Stimulated activated naive CD8-positive, alpha-beta T cell treated with anti-CD3 and anti-CD28 coated beads, Interleukin-15, Interleukin-2, amounts not matched to agents 100 ng/mL and 50 ng/mL, for 24 hours (primary cell): Measurements from ENCODE around the gene SCN8A.

Experiments used
- H3K27ac Mint-ChIP-seq: one replicate; pipeline ENCODE4 v1.8.0; 2021; ENCODE audit warnings: mild to moderate bottlenecking, mixed read lengths
- H3K27me3 Mint-ChIP-seq: one replicate; pipeline ENCODE4 v1.8.0; 2021; ENCODE audit warnings: mixed read lengths
- H3K36me3 Mint-ChIP-seq: one replicate; pipeline ENCODE4 v1.8.0; 2021; ENCODE audit warnings: low read depth, mixed read lengths
- H3K4me1 Mint-ChIP-seq: one replicate; pipeline ENCODE4 v1.8.0; 2021; ENCODE audit warnings: low read depth, mixed read lengths
- H3K4me3 Mint-ChIP-seq: one replicate; pipeline ENCODE4 v1.8.0; 2021; ENCODE audit warnings: mild to moderate bottlenecking, mixed read lengths
- H3K9me3 Mint-ChIP-seq: one replicate; pipeline ENCODE4 v1.8.0; 2021; ENCODE audit warnings: mixed read lengths

Gene SCN8A

GRCh38 chr12:51672334-51672733 lies 81.3 kb downstream of the SCN8A start:
- H3K36me3 Mint-ChIP-seq: no peaks in the 10 kb centered on the region
- peaks cover 7% of the 10 kb centered on the region for H3K27me3 Mint-ChIP-seq
- no peak overlapping the region for H3K27ac Mint-ChIP-seq
- H3K4me3 Mint-ChIP-seq: no peak overlapping the region
- peaks cover 7% of the 10 kb centered on the region for H3K4me1 Mint-ChIP-seq
- no peaks in the 10 kb centered on the region for H3K9me3 Mint-ChIP-seq

GRCh38 chr12:51675071-51675803 lies 84.2 kb downstream of the SCN8A start:
- no peak overlapping the region for H3K4me3 Mint-ChIP-seq
- H3K9me3 Mint-ChIP-seq: no peaks in the 10 kb centered on the region
- peaks cover 7% of the 10 kb centered on the region for H3K27me3 Mint-ChIP-seq
- no peaks in the 10 kb centered on the region for H3K4me1 Mint-ChIP-seq
- H3K36me3 Mint-ChIP-seq: no peaks in the 10 kb centered on the region
- no peak overlapping the region for H3K27ac Mint-ChIP-seq

- Mint-ChIP-seq H3K4me3 (no peak overlapping the region), H3K36me3 (no peaks in the 10 kb centered on the region), H3K4me1 (no peaks in the 10 kb centered on the region), H3K9me3 (no peaks in the 10 kb centered on the region), H3K27me3 (peaks cover 7% of the 10 kb centered on the region), H3K27ac (no peak overlapping the region)
Observed at GRCh38 chr12:51676875-51677274, 85.8 kb downstream of the SCN8A start.

- Mint-ChIP-seq H3K27ac (no peak overlapping the region), H3K27me3 (peaks cover 7% of the 10 kb centered on the region), H3K4me3 (no peak overlapping the region), H3K9me3 (no peaks in the 10 kb centered on the region), H3K4me1 (no peaks in the 10 kb centered on the region), H3K36me3 (no peaks in the 10 kb centered on the region)
Observed at GRCh38 chr12:51677284-51677968, 86.4 kb downstream of the SCN8A start.

GRCh38 chr12:51678086-51678724 lies 87.2 kb downstream of the SCN8A start:
- H3K36me3 Mint-ChIP-seq: no peaks in the 10 kb centered on the region
- no peak overlapping the region for H3K4me3 Mint-ChIP-seq
- no peaks in the 10 kb centered on the region for H3K9me3 Mint-ChIP-seq
- peaks cover 7% of the 10 kb centered on the region for H3K27me3 Mint-ChIP-seq
- no peak overlapping the region for H3K27ac Mint-ChIP-seq
- H3K4me1 Mint-ChIP-seq: no peaks in the 10 kb centered on the region

GRCh38 chr12:51682981-51683380 lies 91.9 kb downstream of the SCN8A start:
- Mint-ChIP-seq H3K27me3 (peaks cover 3% of the 10 kb centered on the region), H3K36me3 (no peaks in the 10 kb centered on the region), H3K27ac (no peak overlapping the region), H3K9me3 (no peaks in the 10 kb centered on the region), H3K4me3 (no peak overlapping the region), H3K4me1 (no peaks in the 10 kb centered on the region)

GRCh38 chr12:51683763-51684357 lies 92.8 kb downstream of the SCN8A start:
- H3K4me1 Mint-ChIP-seq: no peaks in the 10 kb centered on the region
- peak overlapping the region; percentile 13 for H3K27ac Mint-ChIP-seq
- no peaks in the 10 kb centered on the region for H3K9me3 Mint-ChIP-seq
- no peak overlapping the region for H3K4me3 Mint-ChIP-seq
- H3K36me3 Mint-ChIP-seq: no peaks in the 10 kb centered on the region
- peaks cover 3% of the 10 kb centered on the region for H3K27me3 Mint-ChIP-seq

GRCh38 chr12:51686727-51687126 lies 95.7 kb downstream of the SCN8A start:
- H3K4me3 Mint-ChIP-seq: no peak overlapping the region
- H3K27me3 Mint-ChIP-seq: peaks cover 3% of the 10 kb centered on the region

GRCh38 chr12:51687177-51687576 lies 96.1 kb downstream of the SCN8A start:
- Mint-ChIP-seq H3K27ac (no peak overlapping the region), H3K27me3 (peaks cover 3% of the 10 kb centered on the region), H3K4me1 (no peaks in the 10 kb centered on the region), H3K4me3 (no peak overlapping the region), H3K36me3 (no peaks in the 10 kb centered on the region), H3K9me3 (no peaks in the 10 kb centered on the region)

More at GRCh38 chr12:51686727-51687126, 95.7 kb downstream of the SCN8A start:
- no peak overlapping the region for H3K27ac Mint-ChIP-seq
- H3K9me3 Mint-ChIP-seq: no peaks in the 10 kb centered on the region
- H3K4me1 Mint-ChIP-seq: no peaks in the 10 kb centered on the region
- H3K36me3 Mint-ChIP-seq: no peaks in the 10 kb centered on the region

- Mint-ChIP-seq H3K9me3 (no peaks in the 10 kb centered on the region), H3K4me3 (no peak overlapping the region), H3K27ac (no peak overlapping the region)
Observed at GRCh38 chr12:51687614-51688013, 96.6 kb downstream of the SCN8A start.

GRCh38 chr12:51689983-51690382 lies 99.0 kb downstream of the SCN8A start:
- H3K4me3 Mint-ChIP-seq: no peak overlapping the region
- H3K27me3 Mint-ChIP-seq: no peaks in the 10 kb centered on the region
- no peaks in the 10 kb centered on the region for H3K36me3 Mint-ChIP-seq
- H3K4me1 Mint-ChIP-seq: no peaks in the 10 kb centered on the region
- no peak overlapping the region for H3K27ac Mint-ChIP-seq
- no peaks in the 10 kb centered on the region for H3K9me3 Mint-ChIP-seq

More at GRCh38 chr12:51687614-51688013, 96.6 kb downstream of the SCN8A start:
- H3K36me3 Mint-ChIP-seq: no peaks in the 10 kb centered on the region
- H3K27me3 Mint-ChIP-seq: peaks cover 3% of the 10 kb centered on the region
- H3K4me1 Mint-ChIP-seq: no peaks in the 10 kb centered on the region

- Mint-ChIP-seq H3K9me3 (no peaks in the 10 kb centered on the region), H3K27ac (no peak overlapping the region), H3K4me3 (no peak overlapping the region), H3K27me3 (no peaks in the 10 kb centered on the region), H3K4me1 (no peaks in the 10 kb centered on the region), H3K36me3 (no peaks in the 10 kb centered on the region)
Observed at GRCh38 chr12:51692016-51692415, 101.0 kb downstream of the SCN8A start.

GRCh38 chr12:51693569-51693968 lies 102.5 kb downstream of the SCN8A start:
- no peaks in the 10 kb centered on the region for H3K4me1 Mint-ChIP-seq
- H3K27me3 Mint-ChIP-seq: no peaks in the 10 kb centered on the region
- no peaks in the 10 kb centered on the region for H3K36me3 Mint-ChIP-seq

GRCh38 chr12:51694146-51694545 lies 103.1 kb downstream of the SCN8A start:
- H3K27me3 Mint-ChIP-seq: no peaks in the 10 kb centered on the region
- no peaks in the 10 kb centered on the region for H3K4me1 Mint-ChIP-seq
- H3K36me3 Mint-ChIP-seq: no peaks in the 10 kb centered on the region
- H3K27ac Mint-ChIP-seq: no peak overlapping the region
- no peak overlapping the region for H3K4me3 Mint-ChIP-seq
- no peaks in the 10 kb centered on the region for H3K9me3 Mint-ChIP-seq

More at GRCh38 chr12:51693569-51693968, 102.5 kb downstream of the SCN8A start:
- Mint-ChIP-seq H3K4me3 (no peak overlapping the region), H3K27ac (no peak overlapping the region), H3K9me3 (no peaks in the 10 kb centered on the region)
